Liver (tissue), 9 donors: Measurements from ENCODE around the gene SERPINI1. TPM values are rescaled to one million over a fixed set of nuclear protein-coding genes. Genes with fewer than 3 reads are reported as not detected.

ENCODE experiments used
- DNase-seq: peaks from one replicate; pipeline ENCODE4 v3.0.0-alpha.2; 2017; ENCODE audit warnings: low spot score
- H3K27ac ChIP-seq, 2 donors: one replicate each; pipeline ENCODE4 v1.7.0; 2013; ENCODE audit warnings: inconsistent platforms in 2 of 2, low read length in 2 of 2, control low read depth in 1 of 2, low read depth in 1 of 2, mild to moderate bottlenecking in 1 of 2
- H3K27me3 ChIP-seq, 4 donors: one replicate each; pipeline versions ENCODE4 v1.6.1 to v1.7.0; 2013; ENCODE audit warnings: low read length in 3 of 4, inconsistent platforms in 1 of 4, mild to moderate bottlenecking in 1 of 4, moderate library complexity in 1 of 4; ENCODE audit not compliant: control insufficient read depth in 4 of 4, insufficient read depth in 4 of 4
- H3K36me3 ChIP-seq, 4 donors: one replicate each; pipeline versions ENCODE4 v1.6.1 to v1.7.0; 2013; ENCODE audit warnings: low read length in 3 of 4, mild to moderate bottlenecking in 3 of 4, low read depth in 1 of 4, moderate library complexity in 1 of 4; ENCODE audit not compliant: control insufficient read depth in 4 of 4, insufficient read depth in 3 of 4
- H3K4me1 ChIP-seq, 4 donors: one replicate each; pipeline versions ENCODE4 v1.6.1 to v1.7.0; 2013; ENCODE audit warnings: low read length in 3 of 4, mild to moderate bottlenecking in 3 of 4, moderate library complexity in 1 of 4; ENCODE audit not compliant: control insufficient read depth in 4 of 4, insufficient read depth in 4 of 4
- H3K4me3 ChIP-seq, 3 donors: one replicate each; pipeline versions ENCODE4 v1.6.1 to v1.7.0; 2013; ENCODE audit warnings: low read length in 3 of 3, control low read depth in 1 of 3, low read depth in 1 of 3, mild to moderate bottlenecking in 1 of 3
- H3K9ac ChIP-seq, 2 donors: one replicate each; pipeline ENCODE4 v1.7.0; 2013; ENCODE audit warnings: low read length in 2 of 2, mild to moderate bottlenecking in 2 of 2, moderate library complexity in 2 of 2, control low read depth in 1 of 2, low read depth in 1 of 2
- H3K9me3 ChIP-seq, 4 donors: one replicate each; pipeline versions ENCODE4 v1.6.1 to v1.7.0; 2013; ENCODE audit warnings: low read length in 3 of 4; ENCODE audit not compliant: control insufficient read depth in 4 of 4
- ATF3 ChIP-seq: IDR thresholded peaks from 2 replicates; pipeline ENCODE4 v1.6.1; 2016; ENCODE audit warnings: antibody characterized with exemption
- CTCF ChIP-seq: fragments of 150-350 bp; IDR thresholded peaks from 2 replicates; pipeline ENCODE4 v1.5.1; 2017; ENCODE audit warnings: improper control_type of control experiment, low read depth, low read length; ENCODE audit not compliant: missing input control
- EGR1 ChIP-seq, 2 donors: IDR thresholded peaks; 2 replicates each; pipeline ENCODE4 v1.6.1; 2016 to 2018; ENCODE audit warnings: antibody characterized with exemption in 2 of 2, low read depth in 2 of 2
- FOXA1 ChIP-seq: IDR thresholded peaks from 2 replicates; pipeline ENCODE4 v1.6.1; 2016; ENCODE audit warnings: antibody characterized with exemption
- FOXA2 ChIP-seq: IDR thresholded peaks from 2 replicates; pipeline ENCODE4 v1.6.1; 2016; ENCODE audit warnings: antibody characterized with exemption
- GABPA ChIP-seq, 2 donors: IDR thresholded peaks in 1 of 2; conservative IDR thresholded peaks in 1 of 2; 2 replicates each; pipeline ENCODE4 v1.6.1; 2016; ENCODE audit warnings: antibody characterized with exemption in 2 of 2, mild to moderate bottlenecking in 1 of 2, moderate library complexity in 1 of 2
- HNF4A ChIP-seq, 2 donors: conservative IDR thresholded peaks; 2 replicates each; pipeline ENCODE4 v1.6.1; 2016; ENCODE audit warnings: antibody characterized with exemption in 2 of 2, mild to moderate bottlenecking in 2 of 2
- HNF4G ChIP-seq: IDR thresholded peaks from 2 replicates; pipeline ENCODE4 v1.6.1; 2016; ENCODE audit warnings: antibody characterized with exemption
- JUND ChIP-seq, 2 donors: IDR thresholded peaks; 2 replicates each; pipeline ENCODE4 v1.6.1; 2016; ENCODE audit warnings: antibody characterized with exemption in 2 of 2
- MAX ChIP-seq: IDR thresholded peaks from 2 replicates; pipeline ENCODE4 v1.6.1; 2016; ENCODE audit warnings: antibody characterized with exemption
- RAD21 ChIP-seq, 2 donors: IDR thresholded peaks; 2 replicates each; pipeline ENCODE4 v1.6.1; 2016; ENCODE audit warnings: antibody characterized with exemption in 2 of 2, mild to moderate bottlenecking in 2 of 2
- REST ChIP-seq: IDR thresholded peaks from 2 replicates; pipeline ENCODE4 v1.6.1; 2016; ENCODE audit warnings: antibody characterized with exemption, mild to moderate bottlenecking
- SP1 ChIP-seq: IDR thresholded peaks from 2 replicates; pipeline ENCODE4 v1.6.1; 2018; ENCODE audit warnings: antibody characterized with exemption, mild to moderate bottlenecking
- YY1 ChIP-seq: IDR thresholded peaks from 2 replicates; pipeline ENCODE4 v1.6.1; 2016; ENCODE audit warnings: antibody characterized with exemption, mild to moderate bottlenecking
- WGBS: extraction: QIAGEN DNeasy Blood & Tissue Kit; methylation state at CpG from one replicate; pipeline ENCODE4 v1.1.7; 2013; 5-methylcytosine and 5-hydroxymethylcytosine counted together
- polyA plus RNA-seq, 2 donors: library from polyadenylated mRNA; stranded (reverse) in 1 of 2; unstranded in 1 of 2; fragments of 200-250 nt in 1 of 2; fragments of >200 nt in 1 of 2; fragmentation: Nextera tagmentation in 1 of 2; extraction: Ambion mirVana in 1 of 2; gene quantifications; one replicate each; pipeline versions ENCODE4 v1.2.1 to v1.2.3, GENCODE V29; 2013 to 2015
- total RNA-seq, 2 donors: library from RNA; depleted of rRNA; stranded (reverse); fragments of >200 nt; gene quantifications; one replicate each; pipeline ENCODE4 v1.2.3, GENCODE V29; 2014
- TF ChIP-seq, protein P1 (sequence below): IDR thresholded peaks from 2 replicates; pipeline ENCODE4 v1.6.1; 2016; ENCODE audit warnings: antibody characterized with exemption
- donor health status: healthy.
- donor health status: healthy.
- donor health status: healthy.
- donor health status: healthy.
- donor health status: healthy.

The SERPINI1 gene
- total and polyA plus RNA-seq, 4 donors, result 0.90 to 23.6 (median 1.9) TPM

- TF ChIP-seq, protein P1, sequence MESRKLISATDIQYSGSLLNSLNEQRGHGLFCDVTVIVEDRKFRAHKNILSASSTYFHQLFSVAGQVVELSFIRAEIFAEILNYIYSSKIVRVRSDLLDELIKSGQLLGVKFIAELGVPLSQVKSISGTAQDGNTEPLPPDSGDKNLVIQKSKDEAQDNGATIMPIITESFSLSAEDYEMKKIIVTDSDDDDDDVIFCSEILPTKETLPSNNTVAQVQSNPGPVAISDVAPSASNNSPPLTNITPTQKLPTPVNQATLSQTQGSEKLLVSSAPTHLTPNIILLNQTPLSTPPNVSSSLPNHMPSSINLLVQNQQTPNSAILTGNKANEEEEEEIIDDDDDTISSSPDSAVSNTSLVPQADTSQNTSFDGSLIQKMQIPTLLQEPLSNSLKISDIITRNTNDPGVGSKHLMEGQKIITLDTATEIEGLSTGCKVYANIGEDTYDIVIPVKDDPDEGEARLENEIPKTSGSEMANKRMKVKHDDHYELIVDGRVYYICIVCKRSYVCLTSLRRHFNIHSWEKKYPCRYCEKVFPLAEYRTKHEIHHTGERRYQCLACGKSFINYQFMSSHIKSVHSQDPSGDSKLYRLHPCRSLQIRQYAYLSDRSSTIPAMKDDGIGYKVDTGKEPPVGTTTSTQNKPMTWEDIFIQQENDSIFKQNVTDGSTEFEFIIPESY, result no peak
- TF ChIP-seq HNF4A (conservative IDR thresholded peaks at IDR 0.05) (no peak), EGR1 (IDR thresholded peaks at IDR 0.05; ENCODE audit: low read depth in 2 of 2) (no peak), MAX (no peak), RAD21 (IDR thresholded peaks at IDR 0.05) (no peak), SP1 (no peak)
- Histone ChIP-seq H3K36me3 (no peaks in the 10 kb centered on the region), H3K9ac (no peak overlapping the region), H3K4me3 (no peak overlapping the region), H3K4me1 (no peaks in the 10 kb centered on the region), H3K9me3 (no peaks in the 10 kb centered on the region), H3K27me3 (no peaks in the 10 kb centered on the region), H3K27ac (no peak overlapping the region)
- DNase-seq, result no peak
- 96% methylated on average over 12 of the region's 12 CpGs for WGBS
Measured at GRCh38 chr3:167820102-167820865, 84.8 kb downstream of the SERPINI1 start.

- TF ChIP-seq JUND (IDR thresholded peaks at IDR 0.05), result no peak
- no peak for TF ChIP-seq GABPA (IDR thresholded peaks at IDR 0.05 in 1 of 2, conservative IDR thresholded peaks at IDR 0.05 in 1 of 2)
- TF ChIP-seq SP1, result no peak
- no peak for TF ChIP-seq RAD21 (IDR thresholded peaks at IDR 0.05)
- TF ChIP-seq YY1, result no peak
- no peak for TF ChIP-seq FOXA2
- TF ChIP-seq FOXA1, result no peak
- no peak for TF ChIP-seq HNF4G
- no peaks in the 10 kb centered on the region for H3K36me3 ChIP-seq
- WGBS, result 97% methylated on average over 12 of the region's 12 CpGs
- H3K4me3 ChIP-seq, result no peak overlapping the region
- no peak overlapping the region for H3K9ac ChIP-seq
- H3K9me3 ChIP-seq, result no peaks in the 10 kb centered on the region
- DNase-seq, result no peak
- H3K4me1 ChIP-seq, result no peaks in the 10 kb centered on the region
- no peak overlapping the region for H3K27ac ChIP-seq
- no peaks in the 10 kb centered on the region for H3K27me3 ChIP-seq
Measured at GRCh38 chr3:167821248-167821805, 85.8 kb downstream of the SERPINI1 start.

DNA sequence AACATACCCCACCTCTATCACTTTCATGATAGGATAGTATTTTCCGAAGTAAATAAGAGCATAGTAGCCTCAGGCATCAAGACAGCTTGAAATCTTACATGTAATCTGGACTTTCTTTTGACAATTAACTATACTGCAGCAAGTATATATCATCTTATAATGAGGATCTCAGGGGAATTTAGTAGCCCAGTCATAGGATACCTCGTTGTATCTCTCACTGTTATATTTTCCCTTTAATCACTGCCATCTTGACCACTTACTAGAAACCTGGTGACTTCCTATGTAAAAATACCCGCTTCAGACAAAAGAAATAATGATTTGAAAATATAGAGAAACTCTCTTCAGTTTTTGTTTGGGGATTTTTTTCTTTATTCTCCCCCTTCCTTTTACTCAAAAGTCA lies 88.2 kb downstream of the SERPINI1 start:
- Histone ChIP-seq H3K4me3 (no peak overlapping the region), H3K27ac (no peak overlapping the region), H3K27me3 (no peaks in the 10 kb centered on the region), H3K9me3 (no peaks in the 10 kb centered on the region), H3K36me3 (no peaks in the 10 kb centered on the region), H3K4me1 (no peaks in the 10 kb centered on the region), H3K9ac (no peak overlapping the region)
- WGBS, result 86% methylated on average over 3 of the region's 3 CpGs
- DNase-seq, result no peak
- no peak for TF ChIP-seq JUND (IDR thresholded peaks at IDR 0.05)
- no peak for TF ChIP-seq HNF4A (conservative IDR thresholded peaks at IDR 0.05)
- TF ChIP-seq EGR1 (IDR thresholded peaks at IDR 0.05; ENCODE audit: low read depth in 2 of 2), result no peak
- TF ChIP-seq FOXA1, result no peak
- TF ChIP-seq HNF4G, result no peak
- TF ChIP-seq, protein P1, result no peak
- TF ChIP-seq GABPA (IDR thresholded peaks at IDR 0.05 in 1 of 2, conservative IDR thresholded peaks at IDR 0.05 in 1 of 2), result no peak
- TF ChIP-seq RAD21 (IDR thresholded peaks at IDR 0.05), result no peak
- TF ChIP-seq REST, result no peak
- no peak for TF ChIP-seq ATF3
- TF ChIP-seq FOXA2, result no peak
- no peak for TF ChIP-seq CTCF
- TF ChIP-seq SP1, result no peak
